HG03095 (cell line): ENCODE results near the gene KISS1R.
A peak's percentile ranks its signal among the peaks of the same experiment; 100 is the strongest.

Experiments
- ATAC-seq: cut with Tn5 transposase; IDR thresholded peaks from one replicate; pipeline ENCODE4 v1.9.1; 2021; ENCODE audit warnings: moderate library complexity; ENCODE audit not compliant: unreplicated experiment

The KISS1R gene

DNA sequence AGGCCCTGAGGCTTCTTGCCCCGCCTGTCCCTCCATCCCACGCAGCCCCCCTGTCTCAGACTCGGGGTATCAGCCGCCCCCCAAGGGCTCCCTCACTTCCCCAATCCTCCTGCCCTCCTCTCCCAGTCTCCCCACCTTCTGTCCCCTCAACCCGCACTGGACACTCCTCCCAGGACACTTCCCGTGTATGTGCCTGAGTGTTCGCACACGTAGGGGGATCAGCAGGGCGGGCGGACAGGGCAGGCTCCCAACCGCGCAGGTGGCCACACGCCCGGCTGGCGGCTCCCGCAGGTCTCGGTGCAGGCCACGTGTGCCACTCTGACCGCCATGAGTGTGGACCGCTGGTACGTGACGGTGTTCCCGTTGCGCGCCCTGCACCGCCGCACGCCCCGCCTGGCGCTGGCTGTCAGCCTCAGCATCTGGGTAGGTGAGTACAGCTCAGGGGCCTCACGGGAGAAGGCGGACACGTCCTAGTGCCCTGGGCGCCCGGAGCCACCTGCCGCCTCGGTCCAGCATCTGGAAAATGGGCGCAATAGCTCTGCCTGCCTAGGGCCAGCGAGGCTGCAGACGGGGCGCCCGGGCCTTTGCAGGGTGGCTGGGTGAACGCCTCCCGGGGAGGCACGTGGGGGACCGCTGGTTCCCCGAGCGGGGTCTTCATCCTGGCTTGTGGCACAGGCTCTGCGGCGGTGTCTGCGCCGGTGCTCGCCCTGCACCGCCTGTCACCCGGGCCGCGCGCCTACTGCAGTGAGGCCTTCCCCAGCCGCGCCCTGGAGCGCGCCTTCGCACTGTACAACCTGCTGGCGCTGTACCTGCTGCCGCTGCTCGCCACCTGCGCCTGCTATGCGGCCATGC is 2.3 kb downstream of the KISS1R start:
- no peak for ATAC-seq

DNA sequence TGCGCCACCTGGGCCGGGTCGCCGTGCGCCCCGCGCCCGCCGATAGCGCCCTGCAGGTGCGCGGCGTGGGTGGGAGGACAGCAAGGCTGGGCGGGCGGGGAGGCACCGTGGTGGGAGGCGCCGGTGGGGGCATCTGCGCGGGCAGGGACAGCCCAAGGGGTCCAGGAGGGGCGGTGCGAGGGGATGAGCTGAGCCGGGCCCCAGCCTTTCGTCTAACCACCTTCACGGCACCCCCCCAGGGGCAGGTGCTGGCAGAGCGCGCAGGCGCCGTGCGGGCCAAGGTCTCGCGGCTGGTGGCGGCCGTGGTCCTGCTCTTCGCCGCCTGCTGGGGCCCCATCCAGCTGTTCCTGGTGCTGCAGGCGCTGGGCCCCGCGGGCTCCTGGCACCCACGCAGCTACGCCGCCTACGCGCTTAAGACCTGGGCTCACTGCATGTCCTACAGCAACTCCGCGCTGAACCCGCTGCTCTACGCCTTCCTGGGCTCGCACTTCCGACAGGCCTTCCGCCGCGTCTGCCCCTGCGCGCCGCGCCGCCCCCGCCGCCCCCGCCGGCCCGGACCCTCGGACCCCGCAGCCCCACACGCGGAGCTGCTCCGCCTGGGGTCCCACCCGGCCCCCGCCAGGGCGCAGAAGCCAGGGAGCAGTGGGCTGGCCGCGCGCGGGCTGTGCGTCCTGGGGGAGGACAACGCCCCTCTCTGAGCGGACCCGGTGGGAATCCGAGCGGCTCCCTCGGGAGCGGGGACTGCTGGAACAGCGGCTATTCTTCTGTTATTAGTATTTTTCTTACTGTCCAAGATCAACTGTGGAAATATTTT is 3.1 kb downstream of the KISS1R start:
- no peak for ATAC-seq

DNA sequence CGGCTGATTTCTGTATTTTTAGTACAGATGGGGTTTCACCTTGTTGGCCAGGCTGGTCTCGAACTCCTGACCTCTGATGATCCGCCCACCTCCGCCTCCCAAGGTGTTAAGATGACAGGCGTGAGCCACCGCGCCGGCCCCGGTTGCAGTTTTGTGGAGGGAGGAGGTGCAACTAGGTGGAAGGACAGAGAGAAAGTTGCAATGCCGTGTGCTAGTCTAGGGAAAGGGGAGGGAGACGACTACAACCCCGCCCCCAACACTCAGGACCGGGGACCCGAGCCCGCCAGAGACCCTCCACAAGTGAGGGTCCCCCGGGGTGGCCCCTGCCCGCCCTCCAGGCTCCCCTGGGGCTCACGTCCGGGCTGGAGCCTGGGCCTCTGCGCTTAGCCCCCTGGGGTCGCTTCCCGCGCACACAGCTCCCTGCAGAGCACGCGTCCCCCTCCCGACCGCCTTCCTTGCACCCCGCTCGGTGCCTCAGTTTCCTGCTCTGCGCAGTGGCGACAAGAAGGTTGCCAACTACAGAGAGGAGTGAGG is 7.5 kb downstream of the KISS1R start:
- no peak for ATAC-seq

DNA sequence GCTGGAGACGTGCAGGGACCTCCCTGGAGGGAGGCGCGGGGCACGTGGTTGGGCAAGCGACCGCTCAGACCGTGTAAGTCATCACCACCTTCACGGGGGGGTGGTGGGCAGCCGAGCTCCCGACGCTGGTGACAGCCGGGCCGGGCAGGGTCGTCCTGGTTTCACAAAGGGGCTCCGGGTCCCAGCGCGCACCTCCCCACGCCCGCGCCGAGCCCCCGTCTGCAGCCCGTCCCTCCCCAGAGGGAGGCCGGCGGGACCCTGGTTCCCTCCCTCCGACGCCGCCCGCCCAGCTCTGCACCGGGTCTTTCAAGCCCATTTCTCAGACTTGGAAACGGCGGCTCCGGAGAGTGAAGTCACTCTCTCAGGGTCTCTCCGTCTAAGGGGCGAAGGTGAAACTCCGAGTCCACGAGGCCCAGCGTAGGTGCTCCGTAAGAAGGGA is 8.0 kb downstream of the KISS1R start:
- ATAC-seq = peak; percentile 33

DNA sequence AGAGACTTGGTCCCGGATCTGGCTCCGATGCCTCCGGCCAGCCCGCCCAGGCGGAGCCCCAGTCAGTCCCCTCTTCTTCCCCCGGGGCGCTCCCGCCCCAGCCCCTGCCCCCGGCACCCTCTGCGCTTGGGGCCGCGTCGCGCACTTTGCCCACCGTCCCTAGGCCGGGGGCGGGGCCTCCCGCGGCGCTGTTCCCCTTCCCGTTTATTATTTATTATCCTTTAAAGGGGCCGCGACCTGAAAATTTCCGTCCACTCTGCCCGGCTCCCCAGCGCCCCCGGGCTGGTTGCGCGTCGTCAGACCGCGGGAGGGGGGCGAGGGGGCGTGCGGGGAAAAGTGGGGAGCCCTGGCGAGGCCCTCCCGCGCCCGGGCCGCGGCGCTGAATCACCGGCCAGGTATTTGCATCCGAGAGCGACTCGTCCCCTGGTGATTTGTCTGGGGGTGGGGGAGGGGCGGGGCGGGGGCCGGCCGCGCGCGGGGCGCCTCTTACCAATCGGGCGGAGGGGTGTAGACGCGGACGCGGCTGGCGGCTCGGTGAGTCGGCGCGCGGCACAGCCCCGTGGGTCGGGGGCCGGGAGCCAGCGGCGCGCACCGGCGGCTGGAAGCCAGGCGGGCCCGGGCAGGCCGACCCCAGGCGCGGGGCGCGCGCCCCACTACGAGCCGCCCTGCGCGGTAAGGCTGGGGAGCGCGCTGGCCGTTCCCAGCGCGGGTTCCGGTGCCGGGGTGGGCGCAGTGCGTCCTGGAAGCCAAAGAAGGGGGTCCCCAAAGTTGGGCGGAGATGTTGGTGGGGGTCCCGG is 8.6 kb downstream of the KISS1R start, which contains the start of gene ARID3A:
ARID3A (plus strand) TSS at position 510 of the 797 bp plus-strand sequence. CDS start 3,494 bp downstream, outside the sequence.
- peak; percentile 37 for ATAC-seq

DNA sequence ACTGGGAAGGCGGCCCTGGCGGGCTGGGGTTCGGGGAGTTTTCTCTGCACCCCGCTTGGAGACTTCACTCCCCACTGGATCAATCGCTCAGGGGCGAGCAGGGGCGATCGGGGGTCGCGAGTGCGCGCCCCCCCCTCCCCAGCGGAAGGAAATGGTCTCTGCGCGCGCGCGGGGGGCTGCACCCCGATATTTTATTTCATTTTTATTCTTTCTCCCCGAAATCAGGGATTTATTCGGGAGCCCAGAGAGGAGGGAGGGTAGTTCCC is 9.1 kb downstream of the KISS1R start:
- no peak for ATAC-seq

DNA sequence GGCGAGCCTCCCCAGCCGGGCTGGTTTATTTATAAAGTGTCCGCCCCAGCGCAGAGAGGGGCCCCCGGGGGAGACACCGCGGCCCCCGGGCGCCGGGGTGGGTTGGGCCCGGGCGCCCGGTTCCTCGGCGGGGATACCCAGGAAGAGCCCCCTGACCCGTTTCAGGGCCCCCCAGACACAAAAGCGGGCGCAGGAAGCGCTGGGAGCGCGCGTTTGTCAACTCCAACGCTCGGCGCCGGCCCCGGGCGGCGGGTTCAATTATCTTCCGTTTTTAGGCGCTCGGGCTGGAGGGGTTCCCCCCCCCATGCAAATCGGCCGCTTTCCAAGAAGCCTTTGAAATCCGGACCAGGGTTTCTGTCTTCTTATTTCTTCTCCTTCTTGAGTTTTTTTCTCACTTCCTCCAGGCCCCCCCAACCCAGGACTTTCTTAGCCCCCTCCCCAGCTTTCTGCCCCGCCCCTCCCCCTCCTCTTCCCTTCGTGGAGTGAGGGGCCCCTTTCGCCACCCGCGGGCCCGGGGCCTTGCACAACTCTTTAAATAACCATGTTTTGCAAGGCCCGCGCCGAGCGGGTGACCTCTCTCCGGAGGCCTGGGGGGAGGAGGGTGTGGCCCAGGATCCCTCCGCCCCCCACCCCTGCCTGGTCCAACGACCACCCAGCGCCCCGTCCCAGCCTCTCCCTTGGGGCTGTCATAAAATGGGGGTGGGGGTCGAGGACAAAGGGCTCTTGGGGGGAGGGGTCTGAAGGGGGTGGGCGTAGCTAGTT is 9.6 kb downstream of the KISS1R start:
- ATAC-seq = no peak

DNA sequence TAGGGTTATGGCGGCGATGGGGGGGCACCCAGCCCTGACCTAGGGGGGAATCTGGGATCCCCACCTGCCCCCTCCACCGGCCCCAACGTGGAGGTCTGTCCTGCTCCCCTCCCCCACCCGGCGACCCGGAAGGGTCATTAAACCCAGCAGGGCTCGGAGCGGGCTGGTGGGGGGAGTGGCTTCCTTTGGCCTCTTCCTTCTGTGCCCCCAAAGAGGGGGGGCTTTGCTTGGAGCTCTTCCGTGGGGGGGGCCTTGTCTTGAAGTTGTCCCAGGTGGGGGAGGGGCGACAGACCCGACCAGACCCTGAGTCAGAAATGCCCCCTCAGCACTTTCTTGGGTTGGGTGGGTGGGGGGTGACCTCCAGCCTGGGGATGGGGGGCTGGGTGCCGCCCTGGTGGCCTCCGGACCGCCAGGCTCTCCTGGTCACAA is 10.2 kb downstream of the KISS1R start:
- ATAC-seq = no peak

DNA sequence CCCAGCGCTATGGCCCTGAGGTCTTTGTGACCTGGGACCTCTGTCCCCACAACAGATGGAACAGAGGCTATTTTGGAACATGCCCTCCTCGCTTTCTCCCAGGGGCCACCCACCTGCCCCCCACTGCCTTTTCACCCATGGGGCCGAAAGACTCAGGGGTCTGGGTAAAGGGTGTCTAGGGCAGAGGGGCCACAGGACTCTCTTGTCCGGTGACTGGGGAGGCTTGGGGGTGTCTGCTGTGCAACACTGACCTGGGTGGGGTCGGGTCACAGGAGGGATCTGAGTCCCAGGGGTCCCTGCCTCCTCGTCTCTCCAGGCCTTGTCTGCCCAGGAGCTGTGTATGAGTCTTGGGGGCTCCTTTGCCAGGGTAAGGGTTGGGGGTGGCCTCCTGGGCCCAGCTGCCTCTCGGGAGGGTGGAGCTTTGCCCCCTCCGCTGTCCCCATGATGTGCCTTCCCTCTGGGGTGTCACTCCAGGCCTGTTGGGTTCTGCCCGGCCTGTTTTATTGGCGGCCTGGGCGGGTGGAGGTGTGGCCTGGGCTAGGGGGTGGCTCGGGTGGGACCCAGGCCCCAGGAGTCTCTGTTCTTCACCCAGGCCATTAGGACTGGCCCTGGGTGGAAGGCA is 10.8 kb downstream of the KISS1R start:
- no peak for ATAC-seq

DNA sequence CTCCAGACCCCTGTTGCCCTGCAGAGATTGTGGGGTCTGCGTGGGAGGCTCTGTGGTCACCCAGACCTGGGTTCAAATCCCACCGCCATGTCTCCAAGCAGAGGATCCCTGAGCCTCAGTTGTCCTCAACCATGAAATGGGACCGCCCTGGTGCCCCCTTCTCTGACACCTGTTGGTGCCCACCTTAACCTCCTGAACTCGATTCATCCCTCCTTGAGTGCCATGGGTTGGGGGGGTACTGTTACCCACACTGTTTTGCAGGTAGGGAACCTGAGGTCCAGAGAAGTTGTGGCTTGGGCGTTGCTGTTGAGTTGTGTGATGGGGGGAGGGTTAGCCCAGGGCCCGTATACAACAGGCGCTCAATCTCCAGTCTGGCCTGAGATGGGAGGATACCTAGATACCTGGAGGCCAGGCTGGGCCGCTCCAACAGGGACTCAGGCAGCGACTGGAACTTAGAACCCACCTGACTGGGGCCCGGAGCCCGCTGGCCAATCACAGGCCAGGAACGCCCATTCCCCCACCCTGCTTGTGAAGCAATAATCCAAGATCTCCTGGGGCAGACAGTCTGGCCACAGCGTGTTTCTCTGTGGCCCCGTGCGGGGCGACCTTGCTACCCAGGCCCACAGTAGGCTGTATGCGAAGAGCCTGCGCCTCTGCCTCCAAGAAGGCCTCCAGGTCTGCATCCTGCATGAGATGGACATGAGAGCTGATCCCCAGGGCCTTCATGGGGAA is 11.5 kb downstream of the KISS1R start:
- no peak for ATAC-seq

DNA sequence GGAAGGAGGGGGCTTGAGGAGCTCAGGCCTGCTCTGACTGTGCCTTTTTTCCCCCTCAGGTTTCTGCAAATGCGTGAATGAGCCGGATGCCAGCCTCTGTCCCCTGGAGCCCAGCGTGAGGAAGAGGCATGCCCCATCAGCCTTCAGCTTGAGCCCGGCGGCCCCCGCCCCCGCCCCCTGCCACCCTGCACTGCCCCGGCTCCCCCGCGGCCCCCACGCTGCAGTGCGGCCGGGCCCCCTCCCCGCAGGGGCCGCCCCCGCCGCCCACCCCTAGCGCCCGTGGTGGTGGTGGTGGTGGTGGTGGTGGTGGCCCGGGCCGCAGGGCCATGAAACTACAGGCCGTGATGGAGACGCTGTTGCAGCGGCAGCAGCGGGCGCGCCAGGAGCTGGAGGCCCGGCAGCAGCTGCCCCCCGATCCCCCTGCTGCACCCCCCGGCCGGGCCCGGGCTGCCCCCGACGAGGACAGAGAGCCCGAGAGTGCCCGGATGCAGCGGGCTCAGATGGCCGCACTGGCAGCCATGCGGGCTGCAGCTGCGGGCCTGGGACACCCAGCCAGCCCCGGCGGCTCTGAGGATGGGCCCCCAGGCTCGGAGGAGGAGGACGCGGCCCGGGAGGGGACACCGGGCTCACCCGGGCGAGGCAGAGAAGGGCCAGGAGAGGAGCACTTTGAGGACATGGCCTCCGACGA is 12.2 kb downstream of the KISS1R start:
- no peak for ATAC-seq

DNA sequence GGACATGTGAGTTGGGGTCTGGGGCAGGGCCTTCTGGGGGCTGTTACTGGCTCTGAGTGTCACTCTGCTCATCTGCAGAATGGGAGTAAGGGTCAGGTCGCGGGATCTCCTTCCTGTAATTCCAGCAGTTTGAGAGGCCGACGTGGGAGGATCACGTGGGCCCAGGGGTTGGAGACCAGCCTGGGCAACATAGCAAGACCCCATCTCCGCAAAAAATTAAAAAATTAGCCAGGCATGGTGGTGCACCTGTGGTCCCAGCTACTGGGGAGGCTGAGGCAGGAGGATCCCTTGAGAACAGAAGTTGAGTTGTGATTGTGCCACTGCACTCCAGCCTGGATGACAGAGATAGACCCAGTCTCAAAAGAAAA is 12.7 kb downstream of the KISS1R start:
- no peak for ATAC-seq

DNA sequence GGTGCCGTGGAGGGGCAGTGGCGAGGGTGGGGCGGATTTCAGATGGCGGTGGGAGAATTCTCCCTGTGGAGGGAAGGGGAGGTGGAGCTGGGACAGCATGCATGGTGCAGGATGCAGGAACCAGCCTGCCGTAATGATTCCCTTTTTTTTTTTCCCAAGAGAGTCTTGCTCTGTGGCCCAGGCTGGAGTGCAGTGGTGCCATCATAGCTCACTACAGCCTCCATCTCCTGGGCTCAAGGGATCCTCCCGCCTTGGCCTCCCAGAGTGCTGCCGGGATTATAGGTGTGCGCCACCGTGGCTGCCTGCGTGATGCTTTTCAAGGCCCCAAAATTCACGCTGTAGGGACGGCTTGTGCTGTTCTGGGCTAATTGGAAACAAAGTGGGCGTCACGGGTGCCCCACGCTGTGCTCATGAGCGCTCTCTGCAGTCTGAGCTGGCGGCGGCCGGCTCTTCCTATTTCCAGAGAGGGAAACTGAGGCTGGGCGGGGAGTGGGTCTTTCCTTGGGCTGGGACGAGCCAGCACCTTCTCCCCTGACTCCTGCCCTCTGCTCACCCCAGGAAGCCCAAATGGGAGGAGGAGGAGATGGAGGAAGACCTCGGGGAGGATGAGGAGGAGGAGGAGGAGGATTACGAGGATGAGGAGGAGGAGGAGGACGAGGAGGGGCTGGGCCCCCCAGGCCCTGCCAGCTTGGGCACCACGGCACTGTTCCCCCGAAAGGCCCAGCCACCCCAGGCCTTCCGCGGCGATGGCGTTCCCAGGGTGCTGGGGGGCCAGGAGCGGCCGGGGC is 14.9 kb downstream of the KISS1R start:
- ATAC-seq = no peak

DNA sequence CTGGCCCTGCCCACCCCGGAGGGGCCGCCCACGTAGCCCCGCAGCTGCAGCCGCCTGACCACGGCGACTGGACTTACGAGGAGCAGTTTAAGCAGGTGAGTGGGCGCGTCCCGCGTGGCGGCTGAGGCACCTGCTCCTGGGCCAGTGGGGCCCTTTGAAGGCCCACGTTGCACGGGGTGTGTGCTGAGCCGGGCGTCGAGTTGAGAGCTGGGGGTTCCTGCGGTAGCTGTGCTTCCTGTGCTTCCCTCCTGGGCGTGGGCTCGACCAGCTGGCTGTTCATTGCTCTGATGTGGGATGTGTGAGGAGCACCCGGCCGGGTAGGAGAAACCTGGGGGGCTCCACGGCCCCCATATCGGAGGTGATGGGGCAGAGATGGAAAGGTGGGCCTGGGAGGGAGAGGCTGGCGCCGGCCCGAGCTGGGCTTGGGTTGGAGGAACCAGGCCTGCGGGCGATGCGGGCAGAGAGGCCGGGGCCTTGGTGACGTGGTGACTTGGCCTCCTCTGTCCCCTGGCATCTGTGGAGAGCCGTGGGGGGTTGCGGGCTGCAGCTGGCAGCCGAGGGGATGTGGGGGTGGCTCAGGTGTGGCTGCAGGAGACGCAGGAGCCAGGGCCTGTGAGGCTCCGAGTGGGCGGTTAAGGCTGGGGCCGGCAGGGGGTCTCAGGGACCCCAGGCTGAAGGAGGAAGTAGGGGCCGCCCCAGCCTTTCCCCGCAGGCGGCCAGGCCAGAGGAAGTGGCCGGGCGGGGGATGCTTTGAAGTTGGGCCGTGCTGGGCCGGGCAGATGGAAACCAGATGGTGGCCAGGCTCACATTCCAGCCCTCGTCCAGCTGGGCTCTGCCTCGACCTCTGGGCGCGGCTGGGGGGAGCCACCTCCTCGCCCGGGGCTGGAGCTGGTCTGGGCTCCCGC is 15.8 kb downstream of the KISS1R start:
- ATAC-seq = no peak

DNA sequence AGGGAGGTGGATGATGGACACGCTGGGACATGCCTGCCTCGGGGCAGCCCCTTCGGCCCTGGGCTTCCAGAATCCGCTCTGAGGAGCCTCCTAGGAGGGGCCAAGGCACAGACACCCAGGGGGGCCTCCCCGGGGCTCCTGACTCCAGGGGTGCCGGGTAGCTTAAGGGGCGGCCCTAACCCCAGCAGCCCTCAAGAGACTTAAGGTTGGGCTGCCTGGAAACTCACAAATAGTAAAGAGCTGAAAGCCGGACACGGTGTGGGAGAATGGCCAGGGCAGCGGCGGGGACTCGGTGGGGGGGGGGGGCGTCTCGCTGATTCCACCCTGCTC is 16.4 kb downstream of the KISS1R start:
- ATAC-seq = no peak

DNA sequence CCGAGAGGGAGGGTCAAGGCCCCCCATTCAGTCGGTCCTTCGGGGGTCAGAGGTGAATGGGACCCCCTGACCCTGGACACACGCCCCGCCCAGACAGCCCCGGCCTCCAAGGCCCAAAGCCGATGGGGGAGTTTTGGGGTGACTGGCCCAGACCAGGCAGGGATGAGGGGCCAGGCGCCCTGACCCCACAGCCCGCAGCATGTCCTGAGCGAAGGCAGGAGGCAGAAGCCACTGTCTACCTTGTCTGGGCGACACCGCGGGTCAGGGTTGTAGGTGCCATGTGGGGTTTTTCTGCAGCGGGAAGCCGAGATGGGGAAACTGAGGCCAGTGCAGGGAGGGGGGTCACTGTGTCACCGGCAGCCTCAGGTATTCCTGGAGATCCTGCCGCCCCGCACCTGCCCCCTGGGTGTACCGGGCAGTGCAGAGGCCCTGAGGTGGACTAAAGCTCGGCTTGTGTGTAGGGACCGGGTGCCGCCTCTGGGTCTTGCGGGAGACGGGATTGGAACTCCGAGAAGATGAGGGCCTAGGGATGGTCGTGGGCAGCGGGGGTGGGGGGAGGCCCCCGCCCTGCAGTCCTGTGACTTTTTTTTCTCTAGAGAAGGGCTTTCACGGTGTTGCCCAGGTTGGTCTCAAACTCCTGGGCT is 17.2 kb downstream of the KISS1R start:
- no peak for ATAC-seq
